PC-3 (cell line): ENCODE data around the gene N4BP3. TPM values are rescaled to one million over a fixed set of nuclear protein-coding genes. Genes with fewer than 3 reads are reported as not detected.

ENCODE experiments used
- ATAC-seq: fragments of 200-7000 bp; cut with Tn5 transposase; 2 replicates; pipeline ENCODE4 v1.9.1; 2020; ENCODE audit warnings: mild to moderate bottlenecking, moderate library complexity
- BruUV-seq: library from RNA; stranded (reverse); fragments of 400-500 nt; replicated peaks from 2 replicates; lab custom pipeline; 2021; lab: Mats Ljungman, UMichigan
- CTCF ChIA-PET: fragments of 300-600 bp; sonication (Branson Sonifier 250); formaldehyde crosslinking; loops from one replicate; lab custom pipeline; 2022; ENCODE audit warnings: antibody characterized with exemption; lab: Charles Lee
- POLR2A ChIA-PET: fragments of 300-600 bp; sonication (Branson Sonifier 250); formaldehyde crosslinking; loops from one replicate; lab custom pipeline; 2022; ENCODE audit warnings: antibody characterized with exemption; ENCODE audit not compliant: unreplicated experiment; lab: Charles Lee
- DNase-seq: peaks from one replicate; pipeline ENCODE4 v3.0.0-alpha.2; 2015
- H2AFZ ChIP-seq: fragments of 300-600 bp; sonication (generic); 2 replicates; pipeline ENCODE4 v1.6.0; 2016; ENCODE audit warnings: antibody characterized with exemption, low read length
- H3F3A ChIP-seq: fragments of 300-600 bp; sonication (generic); one replicate; pipeline ENCODE4 v1.6.0; 2017; ENCODE audit warnings: antibody characterized with exemption, low read length, control low read depth, mild to moderate bottlenecking; ENCODE audit not compliant: unreplicated experiment
- H3K27ac ChIP-seq: fragments of 300-600 bp; sonication (generic); 2 replicates; pipeline ENCODE4 v1.5.1; 2016; ENCODE audit warnings: mild to moderate bottlenecking, low read length
- H3K27me3 ChIP-seq: fragments of 300-600 bp; sonication (generic); 2 replicates; pipeline ENCODE4 v1.6.1; 2016; ENCODE audit warnings: low read length, mixed read lengths
- H3K36me3 ChIP-seq: fragments of 300-600 bp; sonication (generic); 2 replicates; pipeline ENCODE4 v1.6.1; 2016; ENCODE audit warnings: low read depth, mixed run types, low read length, mixed read lengths
- H3K4me1 ChIP-seq: fragments of 300-600 bp; sonication (generic); 2 replicates; pipeline ENCODE4 v1.5.1; 2016; ENCODE audit warnings: low read length; ENCODE audit not compliant: insufficient read depth
- H3K4me2 ChIP-seq: fragments of 300-600 bp; sonication (generic); 2 replicates; pipeline ENCODE4 v1.6.0; 2016; ENCODE audit warnings: low read length
- H3K4me3 ChIP-seq: fragments of 300-600 bp; sonication (generic); 2 replicates; pipeline ENCODE4 v1.5.1; 2016; ENCODE audit warnings: mild to moderate bottlenecking, low read length, mixed read lengths
- H3K79me2 ChIP-seq: fragments of 300-600 bp; sonication (generic); 2 replicates; pipeline ENCODE4 v1.6.1; 2017; ENCODE audit warnings: low read length, mixed read lengths
- H3K9ac ChIP-seq: fragments of 300-600 bp; sonication (generic); 2 replicates; pipeline ENCODE4 v1.6.0; 2016; ENCODE audit warnings: mild to moderate bottlenecking, low read length
- H3K9me2 ChIP-seq: fragments of 300-600 bp; sonication (generic); replicated peaks from 2 replicates; pipeline ENCODE4 v1.6.1; 2016; ENCODE audit warnings: mixed run types, low read length, mixed read lengths
- H3K9me3 ChIP-seq: fragments of 300-600 bp; sonication (generic); 2 replicates; pipeline ENCODE4 v1.6.1; 2016; ENCODE audit warnings: low read length, mixed read lengths
- H4K20me1 ChIP-seq: fragments of 300-600 bp; sonication (generic); 2 replicates; pipeline ENCODE4 v1.6.1; 2016; ENCODE audit warnings: low read length, mixed read lengths
- CTCF ChIP-seq: fragments of 300-600 bp; sonication (generic); conservative IDR thresholded peaks from 2 replicates; pipeline ENCODE4 v1.5.1; 2017; ENCODE audit warnings: antibody characterized with exemption, low read depth, mild to moderate bottlenecking, low read length
- EZH2 ChIP-seq: fragments of 300-600 bp; sonication (generic); IDR thresholded peaks from one replicate; pipeline ENCODE4 v1.6.1; 2017; ENCODE audit warnings: antibody characterized with exemption, mild to moderate bottlenecking, low read length; ENCODE audit not compliant: unreplicated experiment
- EZH2phosphoT487 ChIP-seq: fragments of 300-600 bp; sonication (generic); IDR thresholded peaks from 2 replicates; pipeline ENCODE4 v1.6.1; 2018; ENCODE audit warnings: mild to moderate bottlenecking, antibody characterized with exemption, low read length, borderline replicate concordance
- intact Hi-C: fragments of 100-400 bp; cut with micrococcal nuclease; formaldehyde crosslinking; loops from 2 replicates; pipeline ENCODE4 v1.9.0; 2023
- total RNA-seq: library from RNA; depleted of rRNA; stranded (reverse); fragments of >200 nt; gene quantifications from 2 replicates; pipeline ENCODE4 v1.2.3, GENCODE V29; 2014

N4BP3 gene
- total RNA-seq, 1 experiment from 2014 or later = 0.36 TPM

GRCh38 chr5:178090856-178091255 lies 22.5 kb upstream of the N4BP3 start:
- H3F3A ChIP-seq = no peaks in the 10 kb centered on the region
- H3K9ac ChIP-seq = no peak overlapping the region
- ChIA-PET POLR2A (interaction anchor here (0.6 kb wide), 1 partner anchor 91 kb away, joined by 11 read pairs; no protein-coding TSS in a partner anchor), CTCF (no interaction called here)
- peak; percentile 67 for DNase-seq
- H3K9me3 ChIP-seq = no peaks in the 10 kb centered on the region
- H3K9me2 ChIP-seq = no peaks in the 10 kb centered on the region
- H3K4me2 ChIP-seq = no peak overlapping the region
- H4K20me1 ChIP-seq = no peaks in the 10 kb centered on the region
- BruUV-seq = no TSS peak
- no peak overlapping the region for H3K27ac ChIP-seq
- H3K36me3 ChIP-seq = no peaks in the 10 kb centered on the region
- H3K4me3 ChIP-seq = no peak overlapping the region
- ATAC-seq = no peak
- intact Hi-C loops = no loop called here
- H3K79me2 ChIP-seq = no peaks in the 10 kb centered on the region
- no peaks in the 10 kb centered on the region for H3K27me3 ChIP-seq
- peaks cover 5% of the 10 kb centered on the region; the same call in 1 of the 2 replicates for H3K4me1 ChIP-seq
- no peak overlapping the region for H2AFZ ChIP-seq
- no peak for TF ChIP-seq EZH2
- no peak for TF ChIP-seq EZH2phosphoT487

GRCh38 chr5:178093134-178093533 lies 20.2 kb upstream of the N4BP3 start:
- H3K79me2 ChIP-seq = no peaks in the 10 kb centered on the region

GRCh38 chr5:178094345-178094744 lies 19.0 kb upstream of the N4BP3 start:
- Histone ChIP-seq H3K27ac (no peak overlapping the region), H4K20me1 (no peaks in the 10 kb centered on the region), H3K9ac (no peak overlapping the region), H3F3A (no peaks in the 10 kb centered on the region), H3K4me2 (no peak overlapping the region), H3K4me3 (no peak overlapping the region), H2AFZ (no peak overlapping the region), H3K27me3 (no peaks in the 10 kb centered on the region), H3K9me2 (no peaks in the 10 kb centered on the region), H3K4me1 (no peaks in the 10 kb centered on the region), H3K79me2 (no peaks in the 10 kb centered on the region), H3K9me3 (no peaks in the 10 kb centered on the region), H3K36me3 (no peaks in the 10 kb centered on the region)
- no peak for ATAC-seq
- no TSS peak for BruUV-seq
- no peak for DNase-seq
- ChIA-PET POLR2A (no interaction called here), CTCF (no interaction called here)
- no peak for TF ChIP-seq EZH2
- TF ChIP-seq CTCF = no peak
- TF ChIP-seq EZH2phosphoT487 = no peak
- intact Hi-C loops = no loop called here

More at GRCh38 chr5:178093134-178093533, 20.2 kb upstream of the N4BP3 start:
- TF ChIP-seq EZH2 (no peak), EZH2phosphoT487 (no peak), CTCF (no peak)
- Histone ChIP-seq H2AFZ (no peak overlapping the region), H3K9ac (no peak overlapping the region), H3K9me3 (no peaks in the 10 kb centered on the region), H3F3A (no peaks in the 10 kb centered on the region), H3K27ac (no peak overlapping the region), H3K9me2 (no peaks in the 10 kb centered on the region), H3K27me3 (no peaks in the 10 kb centered on the region), H3K36me3 (no peaks in the 10 kb centered on the region), H3K4me1 (no peaks in the 10 kb centered on the region), H3K4me3 (no peak overlapping the region), H3K4me2 (no peak overlapping the region), H4K20me1 (no peaks in the 10 kb centered on the region)
- no peak for DNase-seq
- intact Hi-C loops = no loop called here
- ATAC-seq = no peak
- POLR2A ChIA-PET = no interaction called here
- CTCF ChIA-PET = no interaction called here
- BruUV-seq = no TSS peak
